ENCODE data around the gene SEZ6L.

GRCh38 chr22:26122920-26123468 lies 46.3 kb upstream of the SEZ6L start:
- TF ChIP-seq CTCF (IDR thresholded peaks at IDR 0.05) (no peak), EP300 (IDR thresholded peaks at IDR 0.05; ENCODE audit: low read depth) (no peak), POLR2A (IDR thresholded peaks at IDR 0.05) (no peak), POLR2AphosphoS5 (IDR thresholded peaks at IDR 0.05) (no peak)

Data from transverse colon (tissue), 4 donors.